BLaER1 treated with 17β-estradiol and CSF1 and Interleukin-3, amounts not matched to agents 10 nM and 100 nM (cell line): ENCODE measurements around the gene TARBP1.
"Not testable (repeated sequence)": the region's sequence is repeated elsewhere in the genome, so short reads cannot be mapped to it uniquely, and the experiment has no call there.

Source experiments
- H3K27ac ChIP-seq, 11 experiments: shearing (Covaris generic); formaldehyde crosslinking; 2 replicates each; pipeline ENCODE4 v1.8.1; 2022
- H3K27me3 ChIP-seq, 11 experiments: shearing (Covaris generic); formaldehyde crosslinking; 2 replicates each; pipeline ENCODE4 v1.8.1; 2022
- H3K36me3 ChIP-seq, 11 experiments: shearing (Covaris generic); formaldehyde crosslinking; 2 replicates each; pipeline ENCODE4 v1.8.1; 2022
- H3K4me1 ChIP-seq, 10 experiments: shearing (Covaris generic); formaldehyde crosslinking; 2 replicates each; pipeline ENCODE4 v1.8.1; 2022
- H3K4me2 ChIP-seq, 11 experiments: shearing (Covaris generic); formaldehyde crosslinking; 2 replicates each; pipeline ENCODE4 v1.8.1; 2022
- H3K4me3 ChIP-seq, 10 experiments: shearing (Covaris generic); formaldehyde crosslinking; 2 replicates each; pipeline ENCODE4 v1.8.1; 2022
- H3K9ac ChIP-seq, 11 experiments: shearing (Covaris generic); formaldehyde crosslinking; 2 replicates each; pipeline ENCODE4 v1.8.1; 2022
- H3K9me3 ChIP-seq, 11 experiments: shearing (Covaris generic); formaldehyde crosslinking; replicated peaks in 1 of 11; 2 replicates each; pipeline ENCODE4 v1.8.1; 2022
- H4K20me1 ChIP-seq, 11 experiments: shearing (Covaris generic); formaldehyde crosslinking; 2 replicates each; pipeline ENCODE4 v1.8.1; 2022
- Cebpa-rat ChIP-seq, 11 experiments: shearing (Covaris generic); IDR thresholded peaks; 2 replicates each; pipeline ENCODE4 v1.8.1; 2022

Gene TARBP1

DNA sequence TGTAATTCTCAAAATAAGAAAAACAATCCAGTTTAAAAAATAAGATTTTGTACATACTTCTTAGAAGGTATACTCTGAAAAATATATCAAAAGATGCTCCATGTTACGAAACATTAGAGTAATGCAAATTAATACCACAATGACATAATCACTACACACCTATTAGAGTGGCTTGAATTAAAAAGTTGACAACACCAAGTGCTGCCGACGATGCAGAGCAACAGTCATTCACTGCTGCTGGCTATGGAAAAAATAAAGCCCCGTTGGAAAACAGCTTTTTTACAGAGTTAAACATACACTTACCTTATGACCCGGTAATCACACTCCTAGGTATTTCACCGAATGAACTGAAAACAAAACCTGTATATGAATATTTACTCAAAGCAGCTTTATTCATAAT, 90.9 kb downstream of the TARBP1 start:
- peaks cover 0 to 7% (median 0%) of the 10 kb centered on the region in 11 experiments; a peak in 3 of 22 replicates for H3K9me3 ChIP-seq
- peaks cover 53 to 91% (median 72%) of the 10 kb centered on the region in 11 experiments for H3K36me3 ChIP-seq
- H3K4me1 ChIP-seq: no peaks in the 10 kb centered on the region
- TF ChIP-seq Cebpa-rat (IDR thresholded peaks at IDR 0.05): no peak
- no peaks in the 10 kb centered on the region for H3K27me3 ChIP-seq
- no peaks in the 10 kb centered on the region for H4K20me1 ChIP-seq
- no peak overlapping the region for H3K9ac ChIP-seq
- no peak overlapping the region for H3K4me3 ChIP-seq
- H3K4me2 ChIP-seq: no peak overlapping the region
- no peak overlapping the region for H3K27ac ChIP-seq

DNA sequence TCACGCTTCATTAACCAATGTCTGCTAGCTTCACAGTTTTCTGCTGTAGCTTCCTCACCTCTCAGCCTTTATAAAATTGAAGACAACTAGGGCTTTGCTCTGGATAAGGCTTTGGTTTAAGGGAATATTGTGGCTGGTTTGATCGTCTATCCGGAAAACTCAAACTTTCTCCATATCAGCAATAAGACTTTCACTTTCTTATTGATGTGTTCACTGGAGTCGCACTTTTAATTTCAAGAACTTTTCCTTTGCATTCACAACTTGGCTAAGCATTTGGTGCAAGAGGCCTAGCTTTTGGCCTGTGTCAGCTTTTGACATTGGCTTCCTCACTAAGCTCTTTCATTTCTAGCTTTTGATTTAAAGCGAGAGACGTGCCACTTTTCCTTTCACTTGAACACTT, 92.9 kb downstream of the TARBP1 start:
- Histone ChIP-seq H4K20me1 (peaks cover 0 to 16% (median 0%) of the 10 kb centered on the region in 11 experiments; a peak in 8 of 22 replicates), H3K4me1 (no peaks in the 10 kb centered on the region), H3K9ac (no peak overlapping the region), H3K4me2 (no peak overlapping the region), H3K4me3 (no peak overlapping the region), H3K36me3 (peaks cover 50 to 86% (median 72%) of the 10 kb centered on the region in 11 experiments), H3K27me3 (no peaks in the 10 kb centered on the region), H3K27ac (no peak overlapping the region), H3K9me3 (peaks cover 0 to 7% (median 0%) of the 10 kb centered on the region in 11 experiments; a peak in 3 of 22 replicates)
- no peak for TF ChIP-seq Cebpa-rat (IDR thresholded peaks at IDR 0.05)

DNA sequence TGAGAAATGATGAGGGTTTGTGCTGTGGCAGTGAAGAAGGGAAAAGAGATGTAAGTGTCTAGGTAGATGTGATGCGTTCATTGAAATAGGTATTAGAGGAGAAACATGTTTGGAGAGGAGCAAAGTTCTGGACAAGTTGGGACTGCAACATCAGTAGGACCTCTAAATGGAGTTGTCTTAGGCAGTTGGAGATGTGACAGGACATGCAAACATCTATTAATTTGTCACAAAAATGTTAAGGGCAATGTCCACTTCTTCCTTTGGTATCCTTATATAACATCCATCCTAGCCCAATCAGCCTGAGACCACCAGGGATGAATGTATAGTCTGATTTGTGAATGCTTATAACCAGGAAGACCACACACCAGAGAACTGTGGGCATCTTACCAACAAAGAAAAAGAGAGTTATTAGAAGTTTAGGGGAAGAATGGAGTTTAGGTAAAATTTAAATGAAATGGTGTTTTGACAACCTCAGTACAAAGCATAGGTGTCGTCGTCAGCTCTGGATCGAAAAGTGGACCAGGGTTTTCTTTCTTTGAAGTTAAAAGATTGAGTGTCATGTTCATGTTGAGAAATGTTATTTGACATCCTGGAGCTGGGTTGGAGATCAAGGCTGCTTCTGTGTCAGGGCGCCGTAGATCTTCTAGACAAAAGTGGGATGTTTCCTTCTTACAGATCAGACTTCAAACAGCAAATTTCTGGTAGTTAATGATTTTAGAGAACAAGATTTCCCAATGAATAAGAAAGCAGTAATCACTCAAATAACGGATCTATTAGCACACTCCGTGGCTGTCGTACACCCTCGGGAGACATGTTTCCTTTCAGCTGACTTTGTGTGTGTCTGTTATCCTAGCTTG, 97.1 kb downstream of the TARBP1 start:
- no peak overlapping the region for H3K4me2 ChIP-seq
- no peak overlapping the region for H3K4me3 ChIP-seq
- no peak overlapping the region for H3K9ac ChIP-seq
- peaks cover 0 to 25% (median 9%) of the 10 kb centered on the region in 11 experiments; a peak in 10 of 22 replicates for H3K9me3 ChIP-seq
- no peak overlapping the region for H3K27ac ChIP-seq
- TF ChIP-seq Cebpa-rat (IDR thresholded peaks at IDR 0.05): no peak
- H3K27me3 ChIP-seq: no peaks in the 10 kb centered on the region
- H4K20me1 ChIP-seq: peaks cover 0 to 31% (median 6%) of the 10 kb centered on the region in 11 experiments; a peak in 8 of 22 replicates
- no peaks in the 10 kb centered on the region for H3K4me1 ChIP-seq
- H3K36me3 ChIP-seq: peaks cover 75 to 93% (median 88%) of the 10 kb centered on the region in 11 experiments

DNA sequence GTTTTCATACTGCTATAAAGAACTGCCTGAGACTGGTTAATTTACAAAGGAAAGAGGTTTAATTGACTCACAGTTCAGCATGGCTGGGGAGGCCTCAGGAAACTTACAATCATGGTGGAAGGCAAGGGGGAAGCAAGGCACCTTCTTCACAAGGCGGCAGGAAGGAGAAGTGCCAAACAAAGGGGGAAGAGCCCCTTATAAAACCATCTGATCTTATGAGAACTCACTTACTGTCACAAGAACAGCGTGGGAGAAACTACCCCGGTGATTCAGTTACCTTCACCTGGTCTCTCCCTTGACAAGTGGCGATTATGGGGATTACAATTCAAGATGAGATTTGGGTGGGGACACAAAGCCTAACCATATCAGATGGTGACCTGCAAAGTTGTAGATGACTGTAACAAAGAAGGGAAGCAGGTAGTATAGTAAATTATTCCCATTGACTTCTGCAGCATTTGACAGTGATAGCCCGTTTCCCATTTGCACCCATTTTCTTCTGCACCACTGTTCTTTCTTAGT, 99.3 kb downstream of the TARBP1 start:
- Histone ChIP-seq H3K9me3 (peaks cover 0 to 25% (median 9%) of the 10 kb centered on the region in 11 experiments; a peak in 10 of 22 replicates), H3K36me3 (peaks cover 77 to 93% (median 88%) of the 10 kb centered on the region in 11 experiments), H3K4me1 (peaks cover 7 to 15% (median 11%) of the 10 kb centered on the region in 10 experiments), H4K20me1 (peaks cover 0 to 31% (median 6%) of the 10 kb centered on the region in 11 experiments; a peak in 8 of 22 replicates)
- H3K27me3 ChIP-seq, H3K4me2 ChIP-seq, H3K4me3 ChIP-seq, H3K9ac ChIP-seq, H3K27ac ChIP-seq: not testable (repeated sequence)

DNA sequence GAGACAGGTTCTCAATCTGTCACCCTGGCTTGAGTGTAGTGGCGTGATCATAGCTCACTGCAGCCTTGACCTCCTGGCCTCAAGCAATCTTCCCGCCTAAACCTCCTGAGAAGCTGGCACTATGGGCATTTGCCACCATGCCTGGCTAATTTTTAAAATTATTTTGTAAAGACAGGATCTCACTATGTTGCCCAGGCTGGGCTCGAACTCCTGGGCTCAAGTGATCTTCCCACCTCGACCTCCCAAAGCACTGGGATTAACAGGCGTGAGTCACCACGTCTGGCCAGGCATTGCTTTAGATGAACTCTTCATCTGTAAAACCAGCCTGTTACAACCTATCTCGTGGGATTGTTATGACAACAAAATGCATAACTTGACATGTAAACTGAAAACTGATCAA, 103.3 kb downstream of the TARBP1 start:
- TF ChIP-seq Cebpa-rat (IDR thresholded peaks at IDR 0.05): no peak
- no peaks in the 10 kb centered on the region for H3K27me3 ChIP-seq
- H3K9ac ChIP-seq: 0 out of 22 replicates have a peak overlapping the region, but pooled peaks of 1 of the 11 experiments have one; percentile 97
- H3K4me1 ChIP-seq: peaks cover 17 to 32% (median 24%) of the 10 kb centered on the region in 10 experiments
- peaks cover 0 to 12% (median 0%) of the 10 kb centered on the region in 11 experiments; a peak in 4 of 22 replicates for H4K20me1 ChIP-seq
- no peak overlapping the region for H3K27ac ChIP-seq
- peak overlapping the region in 10 of 11 experiments; percentile 68 to 96 (median 86); a peak in 18 of 22 replicates for H3K4me2 ChIP-seq
- 0 out of 20 replicates have a peak overlapping the region, but pooled peaks of 1 of the 10 experiments have one; percentile 84 for H3K4me3 ChIP-seq
- peaks cover 0 to 25% (median 9%) of the 10 kb centered on the region in 11 experiments; a peak in 10 of 22 replicates for H3K9me3 ChIP-seq
- H3K36me3 ChIP-seq: peaks cover 54 to 62% (median 58%) of the 10 kb centered on the region in 11 experiments

DNA sequence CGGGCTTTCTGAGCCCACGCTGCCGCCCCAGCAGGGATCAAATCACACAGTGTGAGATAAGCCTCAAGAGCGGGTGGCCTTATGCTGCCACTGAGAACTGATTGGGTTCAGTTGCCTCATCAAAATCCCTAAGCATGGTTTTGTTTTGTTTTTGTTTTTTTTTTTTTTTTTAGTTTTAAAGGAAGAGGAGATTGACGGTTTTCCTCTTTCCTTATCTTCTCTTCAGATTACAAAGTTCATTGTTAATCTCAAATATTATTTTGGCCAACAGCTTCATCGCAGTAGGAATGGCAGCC, 105.1 kb downstream of the TARBP1 start:
- Histone ChIP-seq H3K4me3 (peak overlapping the region; percentile 68 to 90 (median 82)), H3K4me1 (peaks cover 17 to 49% (median 28%) of the 10 kb centered on the region in 10 experiments), H4K20me1 (0 out of 22 replicates have a peak, but pooled peaks cover 0 to 6% (median 0%) of the 10 kb centered on the region in 11 experiments), H3K4me2 (peak overlapping the region; percentile 68 to 96 (median 86)), H3K9me3 (peaks cover 0 to 14% (median 2%) of the 10 kb centered on the region in 11 experiments; a peak in 8 of 22 replicates), H3K36me3 (peaks cover 37 to 44% (median 40%) of the 10 kb centered on the region in 11 experiments), H3K9ac (peak overlapping the region; percentile 89 to 97 (median 94)), H3K27ac (peak overlapping the region; percentile 87 to 96 (median 94)), H3K27me3 (no peaks in the 10 kb centered on the region)
- no peak for TF ChIP-seq Cebpa-rat (IDR thresholded peaks at IDR 0.05)

DNA sequence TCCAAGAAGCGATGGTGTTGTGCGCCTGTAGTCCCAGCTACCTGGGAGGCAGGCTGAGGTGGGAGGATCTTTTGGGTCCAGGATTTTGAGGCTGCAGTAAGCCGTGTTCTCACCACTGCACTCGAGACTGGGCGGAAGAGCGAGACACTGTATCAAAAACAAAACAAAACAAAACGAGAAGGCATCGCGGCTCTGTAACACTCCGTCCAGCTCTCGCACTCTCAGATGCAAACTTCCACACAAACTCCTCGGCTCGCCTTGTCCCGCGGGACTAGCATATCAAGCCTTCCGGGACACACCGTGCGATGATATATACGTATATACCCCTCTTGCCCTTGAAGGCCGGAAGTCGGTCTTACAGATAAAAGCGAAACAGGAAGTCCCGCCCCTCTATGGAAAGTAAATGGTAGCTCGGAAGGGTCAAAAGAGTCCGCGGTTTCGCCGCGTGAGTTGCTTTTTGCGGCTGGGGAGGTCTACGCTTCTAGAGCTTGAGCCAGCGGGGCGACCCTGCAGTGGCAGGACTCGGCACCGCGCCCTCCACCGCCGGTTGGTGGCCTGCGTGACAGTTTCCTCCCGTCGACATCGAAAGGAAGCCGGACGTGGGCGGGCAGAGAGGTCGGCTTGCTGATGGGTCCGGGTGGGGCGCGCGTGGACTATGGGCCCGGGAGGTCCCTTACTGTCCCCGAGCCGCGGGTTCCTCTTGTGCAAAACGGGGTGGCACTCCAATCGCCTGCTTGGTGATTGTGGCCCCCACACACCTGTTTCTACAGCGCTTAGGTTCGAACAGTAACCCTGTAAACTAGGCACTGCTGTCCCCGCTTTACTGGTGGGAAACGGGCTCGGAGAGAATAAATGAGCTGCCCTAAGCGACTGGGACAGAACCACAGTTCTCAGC, 105.7 kb downstream of the TARBP1 start, which contains the start of gene COA6:
COA6 (plus strand) TSS at position 393 of the 895 bp plus-strand sequence; CDS start at position 404, 11 bp downstream.
- H3K4me2 ChIP-seq: peak within 1 kb of the TSS; percentile 73 to 96 (median 86)
- peak within 1 kb of the TSS; percentile 68 to 90 (median 82) for H3K4me3 ChIP-seq
- peak within 1 kb of the TSS; percentile 89 to 97 (median 94) for H3K9ac ChIP-seq
- H3K9me3 ChIP-seq: peaks cover 0 to 8% (median 0%) of the 10 kb centered on the region in 11 experiments; a peak in 2 of 22 replicates
- no peak for TF ChIP-seq Cebpa-rat (IDR thresholded peaks at IDR 0.05)
- H3K27me3 ChIP-seq: no peaks in the 10 kb centered on the region
- H3K27ac ChIP-seq: peak within 1 kb of the TSS; percentile 87 to 96 (median 94)
- H3K4me1 ChIP-seq: peaks cover 17 to 49% (median 28%) of the 10 kb centered on the region in 10 experiments
- H3K36me3 ChIP-seq: peaks cover 31 to 38% (median 34%) of the 10 kb centered on the region in 11 experiments
- H4K20me1 ChIP-seq: 0 out of 22 replicates have a peak, but pooled peaks cover 0 to 6% (median 0%) of the 10 kb centered on the region in 11 experiments
